ENCODE data around the gene BIVM.

The BIVM gene

GRCh38 chr13:102788683-102789082 lies 10.2 kb upstream of the BIVM start:
- DNase-seq: no peak

GRCh38 chr13:102792396-102792795 lies 6.5 kb upstream of the BIVM start:
- no peak for DNase-seq

DNA sequence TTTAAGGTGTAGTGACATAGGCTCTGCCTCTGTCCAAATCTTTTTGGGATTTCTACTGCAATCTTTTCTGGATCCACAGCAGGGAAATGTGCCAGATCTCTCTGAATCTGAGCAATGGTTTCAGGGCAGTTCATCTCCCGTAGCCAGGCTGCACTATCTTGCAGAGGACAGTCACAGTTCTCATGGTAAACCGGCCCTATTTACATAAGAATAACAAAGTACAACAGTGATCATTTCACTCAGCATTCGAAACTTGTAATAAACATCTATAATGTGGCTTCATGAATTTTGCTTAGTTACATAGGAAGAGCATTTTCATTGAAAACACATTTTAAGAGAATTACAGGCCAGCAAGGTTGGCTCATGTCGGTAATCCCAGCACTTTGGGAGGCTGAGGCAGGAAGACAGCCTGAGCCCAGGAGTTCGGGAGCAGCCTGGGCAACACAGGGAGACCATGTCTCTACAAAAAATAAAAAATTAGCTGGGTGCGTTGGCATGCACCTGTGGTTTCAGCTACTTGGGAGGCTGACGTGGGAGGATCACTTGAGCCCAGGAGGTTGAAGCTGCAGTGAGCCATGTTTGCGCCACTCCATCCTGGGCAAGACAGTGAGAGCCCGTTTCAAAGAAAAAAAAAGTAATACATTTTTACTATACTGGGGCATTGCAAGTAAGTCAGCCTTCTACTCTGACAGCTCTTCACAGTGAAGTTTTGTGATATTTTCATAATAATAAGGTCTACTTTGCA lies 5.1 kb upstream of the BIVM start:
- no peak for DNase-seq

GRCh38 chr13:102799426-102800144 lies 666 bp downstream of the BIVM start:
- peak; percentile 0 for DNase-seq

GRCh38 chr13:102800145-102801041 lies 1.5 kb downstream of the BIVM start:
- peak; percentile 73 for DNase-seq

DNA sequence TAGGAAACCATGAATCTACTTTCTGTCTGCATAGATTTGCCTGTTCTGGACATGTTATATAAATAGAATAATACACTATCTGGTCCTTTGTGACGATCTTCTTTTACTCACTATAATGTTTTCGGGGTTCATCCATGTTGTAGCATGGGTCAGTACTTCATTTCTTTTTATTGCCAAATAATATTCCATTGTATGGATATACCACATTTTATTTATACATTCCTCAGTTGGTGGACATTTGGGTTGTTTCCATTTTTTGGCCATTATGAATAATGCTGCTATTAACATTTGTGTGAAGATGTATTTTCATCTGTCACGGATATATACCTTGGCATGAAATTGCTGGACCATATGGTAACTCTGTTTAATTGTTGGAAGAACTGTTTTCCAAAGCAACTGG lies 6.8 kb downstream of the BIVM start:
- no peak for DNase-seq

GRCh38 chr13:102807699-102808098 lies 8.8 kb downstream of the BIVM start:
- DNase-seq: no peak

DNA sequence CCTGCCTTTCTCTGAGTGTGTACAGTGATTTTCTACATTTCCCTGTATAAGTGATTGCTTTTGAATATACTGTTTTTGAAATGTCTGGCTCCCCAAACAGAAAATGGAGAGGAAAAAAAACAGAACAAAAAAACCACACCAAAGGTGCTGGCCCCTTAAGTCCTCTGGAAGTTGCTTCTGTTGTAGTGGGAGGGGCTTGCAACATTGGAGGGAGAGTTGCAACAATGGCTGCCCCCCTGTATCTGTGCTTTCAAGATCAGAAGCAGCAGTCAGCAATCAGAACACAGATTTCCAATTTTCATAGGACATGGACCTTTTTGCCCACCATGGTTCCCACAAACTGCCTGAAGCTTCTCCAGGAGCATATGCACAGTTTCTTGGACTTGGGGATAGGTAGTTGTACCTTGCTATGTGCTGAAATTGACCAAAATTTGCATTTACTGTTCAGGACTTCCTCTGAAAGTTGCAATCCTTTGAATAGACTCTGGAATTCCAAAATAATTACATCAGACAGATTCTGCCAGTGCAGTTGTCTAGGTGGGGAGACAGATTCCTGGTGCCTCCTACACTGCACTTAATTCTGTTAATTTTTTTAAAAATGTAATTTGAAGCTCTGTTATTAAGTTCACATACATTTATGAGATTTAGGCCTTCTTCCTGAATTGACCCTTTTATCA lies 13.8 kb downstream of the BIVM start:
- no peak for DNase-seq

GRCh38 chr13:102814025-102814607 lies 15.2 kb downstream of the BIVM start:
- DNase-seq: no peak

DNA sequence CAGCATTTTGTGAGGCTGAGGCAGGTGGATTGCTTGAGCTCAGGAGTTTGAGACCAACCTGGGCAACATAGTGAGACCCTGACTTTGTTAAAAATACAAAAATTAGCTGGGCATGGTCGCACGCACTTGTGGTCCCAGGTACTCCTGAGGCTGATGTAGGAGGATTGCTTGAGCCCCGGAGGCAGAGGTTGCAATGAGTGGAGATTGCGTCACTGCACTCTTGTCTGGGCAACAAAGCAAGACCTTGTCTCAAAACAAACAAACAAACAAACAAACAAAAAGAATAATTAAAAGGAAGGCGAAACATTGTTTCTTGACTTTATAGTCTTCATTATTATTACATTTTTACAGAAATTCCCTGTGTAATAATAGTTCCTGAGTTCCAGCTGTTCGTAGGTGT lies 15.9 kb downstream of the BIVM start:
- DNase-seq: no peak

DNA sequence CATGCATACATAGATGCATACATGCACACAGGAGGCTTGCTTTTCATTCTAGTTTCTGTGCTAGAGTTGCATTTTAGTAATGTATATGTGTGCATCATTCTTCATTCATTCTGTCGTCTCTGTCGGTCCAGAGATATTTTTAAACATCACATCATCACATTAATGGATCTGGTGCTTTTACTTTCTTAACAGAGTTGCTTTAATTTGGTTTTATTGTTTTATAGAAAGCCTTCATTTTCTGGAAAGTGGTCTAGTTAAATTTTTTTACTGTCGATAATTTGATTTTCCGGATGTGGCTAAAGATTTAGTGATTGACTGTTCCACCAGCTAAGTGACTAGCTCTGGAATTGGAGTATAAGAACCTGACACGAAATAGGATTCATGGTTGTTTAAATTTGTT lies 16.9 kb downstream of the BIVM start:
- no peak for DNase-seq

GRCh38 chr13:102816708-102817107 lies 17.8 kb downstream of the BIVM start:
- DNase-seq: no peak

DNA sequence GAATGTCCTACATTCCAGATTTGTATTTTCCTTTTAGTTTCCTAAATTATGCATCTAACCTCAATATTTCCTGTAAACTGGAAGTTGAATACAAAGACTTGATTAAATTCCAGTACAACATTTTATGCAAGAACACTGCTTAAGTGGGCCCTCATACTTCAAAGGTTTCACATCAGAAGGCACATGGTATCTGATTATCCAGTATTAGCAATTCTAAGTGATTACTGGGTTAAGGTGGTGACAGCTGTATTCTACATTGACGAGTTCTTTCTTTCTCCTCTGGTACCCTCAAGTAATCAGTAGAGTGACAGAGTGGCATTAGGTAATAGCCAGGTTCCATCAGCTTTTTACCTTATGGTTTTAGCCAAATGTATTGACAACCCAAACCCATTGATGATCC lies 18.3 kb downstream of the BIVM start:
- no peak for DNase-seq

- DNase-seq: no peak
These were observed 19.0 kb downstream of the BIVM start for GRCh38 chr13:102817907-102818306.

- DNase-seq: no peak
These were observed 26.5 kb downstream of the BIVM start for GRCh38 chr13:102825400-102825799.

DNA sequence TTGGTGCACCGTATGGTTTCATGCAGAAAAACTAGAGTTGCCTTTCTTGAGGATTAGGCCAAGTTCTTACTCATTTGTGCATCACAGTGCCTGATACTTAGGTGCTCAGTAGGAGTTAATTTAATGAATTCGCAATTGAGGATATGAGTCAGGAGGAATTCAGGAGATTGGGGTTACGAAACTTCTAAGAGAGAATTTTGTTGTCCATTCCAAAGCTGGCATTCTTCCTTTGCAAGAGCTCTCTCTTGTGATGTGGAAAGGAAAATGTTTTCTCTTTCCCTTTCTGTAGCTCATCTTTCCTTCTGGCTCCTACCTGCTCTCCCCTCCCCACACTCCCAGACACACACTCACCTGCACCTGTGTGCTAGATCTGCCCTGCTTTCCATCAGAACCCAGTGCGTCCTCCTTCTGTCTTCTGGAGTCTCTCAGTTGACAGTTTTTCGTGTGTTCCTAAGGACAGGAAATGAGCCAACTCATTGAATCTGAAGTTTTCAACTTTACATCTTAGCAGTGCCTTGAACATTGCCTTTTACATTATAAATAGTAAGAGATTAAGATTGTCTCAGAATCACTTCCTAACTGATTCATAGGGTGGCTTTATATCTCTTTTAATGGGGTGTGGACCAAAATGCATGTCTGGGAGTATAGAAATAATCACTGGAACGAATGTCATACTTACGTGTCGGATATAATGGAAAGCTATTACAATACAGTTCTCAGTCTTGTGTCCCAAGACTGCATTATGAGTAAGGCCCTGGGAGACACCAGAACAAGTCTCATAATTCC lies 27.2 kb downstream of the BIVM start:
- no peak for DNase-seq

DNA sequence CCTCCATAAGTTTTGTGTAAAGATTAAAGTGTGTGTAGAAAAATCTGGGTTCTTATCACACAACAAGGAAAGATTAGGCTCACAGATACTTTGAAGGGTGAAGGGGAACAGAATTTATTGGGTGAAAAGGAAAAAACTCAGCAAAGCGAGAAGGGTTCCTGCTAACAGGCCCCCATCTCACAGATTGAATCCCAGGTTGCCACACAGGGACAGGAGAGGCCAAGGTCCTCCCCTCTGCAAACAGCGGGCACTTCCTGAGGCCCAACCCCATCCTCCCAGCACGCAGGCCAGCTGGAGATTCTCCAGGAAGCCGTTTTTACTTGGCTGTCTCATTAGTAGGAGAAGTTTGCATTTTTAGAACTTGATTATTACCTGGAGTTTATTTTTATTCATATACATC lies 31.7 kb downstream of the BIVM start:
- no peak for DNase-seq

DNA sequence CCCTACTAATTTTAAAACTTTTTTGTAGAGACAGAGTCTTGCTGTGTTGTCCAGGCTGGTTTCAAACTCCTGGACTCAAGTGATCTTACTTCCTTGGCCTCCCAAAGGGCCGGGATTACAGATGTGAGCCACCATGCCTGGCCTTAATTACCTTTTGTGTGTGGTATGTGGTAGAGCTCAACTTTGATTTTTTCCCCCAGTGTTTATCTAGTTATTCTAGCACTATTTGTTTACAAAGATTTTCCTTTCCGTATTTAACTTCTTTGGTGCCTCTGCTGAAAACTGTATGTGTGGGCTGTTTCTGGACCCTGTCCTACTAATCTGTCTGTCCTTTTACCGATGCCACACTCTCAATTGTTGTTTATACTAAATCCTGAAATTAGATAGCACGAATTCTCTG lies 37.6 kb downstream of the BIVM start:
- no peak for DNase-seq

GRCh38 chr13:102838273-102838672 lies 39.4 kb downstream of the BIVM start:
- DNase-seq: no peak

- no peak for DNase-seq
These were observed 40.1 kb downstream of the BIVM start for GRCh38 chr13:102838982-102839381.

- no peak for DNase-seq
These were observed 40.5 kb downstream of the BIVM start for GRCh38 chr13:102839462-102839861.

DNA sequence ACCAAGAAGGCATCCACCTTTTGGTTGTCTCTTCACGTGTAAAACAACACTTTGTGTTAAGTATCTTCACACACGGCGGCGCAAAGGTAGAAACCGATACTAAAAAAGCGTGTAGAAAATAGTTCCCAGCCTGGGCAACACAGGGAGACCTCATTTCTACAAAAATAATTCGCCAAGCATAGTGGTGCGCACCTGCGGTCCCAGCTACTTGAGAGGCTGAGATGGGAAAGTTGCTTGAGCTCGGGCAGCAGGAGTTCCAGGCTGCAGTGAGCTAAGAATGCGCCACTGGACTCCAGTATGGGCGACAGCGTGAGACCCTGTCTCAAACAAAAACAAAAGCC lies 46.3 kb downstream of the BIVM start:
- no peak for DNase-seq
